Spleen (tissue), 11 donors: ENCODE results near the gene RALY. TPM values are rescaled to one million over a fixed set of nuclear protein-coding genes. Genes with fewer than 3 reads are reported as not detected.

ENCODE experiments used
- DNase-seq: peaks from one replicate; pipeline ENCODE4 v3.0.0-alpha.2; 2020
- H3K27ac ChIP-seq, 8 donors: fragments of 200-600 bp; sonication (generic) in 7 of 8; 1 replicate in 4 of 8; 2 replicates in 4 of 8; pipeline versions ENCODE4 v1.5.0 to v1.8.0; 2016 to 2021; ENCODE audit warnings: inconsistent platforms in 4 of 8, mild to moderate bottlenecking in 4 of 8, moderate library complexity in 1 of 8
- H3K27me3 ChIP-seq, 7 donors: fragments of 200-600 bp; sonication (generic) in 6 of 7; replicated peaks in 1 of 7; 1 replicate in 4 of 7; 2 replicates in 3 of 7; pipeline versions ENCODE4 v1.5.0 to v1.8.0; 2016 to 2021; ENCODE audit warnings: inconsistent platforms in 3 of 7, mild to moderate bottlenecking in 1 of 7
- H3K36me3 ChIP-seq, 6 donors: fragments of 200-600 bp; sonication (generic) in 5 of 6; 1 replicate in 4 of 6; 2 replicates in 2 of 6; pipeline versions ENCODE4 v1.5.0 to v1.8.0; 2016 to 2021; ENCODE audit warnings: inconsistent platforms in 2 of 6
- H3K4me1 ChIP-seq, 6 donors: fragments of 200-600 bp; sonication (generic) in 5 of 6; 1 replicate in 3 of 6; 2 replicates in 3 of 6; pipeline versions ENCODE4 v1.5.0 to v1.8.0; 2016 to 2021; ENCODE audit warnings: inconsistent platforms in 3 of 6
- H3K4me3 ChIP-seq, 8 donors: fragments of 200-600 bp; sonication (generic) in 7 of 8; 1 replicate in 4 of 8; 2 replicates in 4 of 8; pipeline versions ENCODE4 v1.5.0 to v1.8.0; 2016 to 2021; ENCODE audit warnings: inconsistent platforms in 4 of 8, mild to moderate bottlenecking in 4 of 8, moderate library complexity in 2 of 8
- H3K9me3 ChIP-seq, 8 donors: fragments of 200-600 bp; sonication (generic) in 7 of 8; 1 replicate in 4 of 8; 2 replicates in 4 of 8; pipeline versions ENCODE4 v1.5.0 to v1.8.0; 2016 to 2021; ENCODE audit warnings: inconsistent platforms in 4 of 8
- CTCF ChIP-seq, 11 experiments: fragments of 200-600 bp in 7 of 11; fragments of 450-650 bp in 4 of 11; sonication (generic) in 4 of 11; IDR thresholded peaks in 8 of 11; conservative IDR thresholded peaks in 3 of 11; 1 replicate in 7 of 11; 2 replicates in 4 of 11; pipeline versions ENCODE4 v1.4.0 to v1.8.0; 2016 to 2021; ENCODE audit warnings: antibody characterized with exemption in 11 of 11, inconsistent platforms in 4 of 11, mild to moderate bottlenecking in 1 of 11
- POLR2A ChIP-seq, 3 donors: fragments of 450-650 bp; IDR thresholded peaks; one replicate each; pipeline ENCODE4 v1.5.1; 2017; ENCODE audit warnings: antibody characterized with exemption in 3 of 3, mild to moderate bottlenecking in 1 of 3
- POLR2AphosphoS5 ChIP-seq, 3 donors: sonication (generic); formaldehyde crosslinking; IDR thresholded peaks; one replicate each; pipeline ENCODE4 v1.5.1; 2017; ENCODE audit warnings: antibody characterized with exemption in 3 of 3
- WGBS, 5 donors: extraction: QIAGEN DNeasy Blood & Tissue Kit in 3 of 5; methylation state at CpG; one replicate each; pipeline versions ENCODE4 v1.1.5 to v1.1.7; 2013 to 2018; 5-methylcytosine and 5-hydroxymethylcytosine counted together
- intact Hi-C: fragments of 100-400 bp; cut with DNase I; formaldehyde crosslinking; loops from one replicate; pipeline ENCODE4 v1.15.0; 2023; ENCODE audit warnings: low total_unique reads
- polyA plus RNA-seq, 3 donors: library from polyadenylated mRNA; stranded (reverse); fragments of 200-250 nt; gene quantifications; one replicate each; pipeline ENCODE4 v1.2.1, GENCODE V29; 2013
- total RNA-seq, 7 donors: library from RNA; depleted of rRNA in 3 of 7; stranded (reverse); fragments of >200 nt in 3 of 7; fragmentation: NEBNext Ultra II Directional in 4 of 7; extraction: Animal tissue kit (Norgen Biotek cat#: 25700) in 4 of 7; gene quantifications; one replicate each; pipeline versions ENCODE4 v1.1.0 to v1.2.1, GENCODE V29; 2016 to 2021
- donor health status: healthy with polysubstance abuse.
- donor health status: DM: no; HTN: no; CAD: no; lungs with moderate emphysema.
- donor health status: DM: no; HTN: no; CAD: no.
- donor health status: Bipolar disorder and iron deficiency.
- donor health status: healthy.
- donor health status: DM: no; HTN: no; CAD: no.
- donor health status: DM: yes; HTN: yes; CAD: no.

Gene RALY
- total and polyA plus RNA-seq, 10 donors: 72.9 to 133 (median 99.7) TPM

DNA sequence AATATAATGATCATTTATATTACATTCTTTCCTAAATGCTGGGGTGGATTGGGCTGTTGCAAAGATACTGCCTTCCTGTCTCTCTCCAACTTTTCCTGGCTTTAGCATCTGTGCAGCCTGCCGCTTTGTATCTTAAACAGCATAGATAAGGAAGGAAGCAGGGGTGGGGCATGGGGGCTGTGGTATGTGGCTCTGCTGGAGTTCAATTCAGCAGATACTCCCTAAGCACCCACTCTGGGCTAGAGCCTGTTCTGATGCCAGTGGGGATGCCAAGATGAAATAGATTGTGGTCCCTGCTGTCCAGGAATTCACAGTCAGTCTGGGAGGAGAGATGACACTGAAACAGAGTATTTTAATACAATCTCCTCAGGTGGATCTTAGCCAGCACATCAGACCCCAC, 61.6 kb downstream of the RALY start:
- Histone ChIP-seq H3K4me1 (peaks cover 4 to 96% (median 50%) of the 10 kb centered on the region in 6 donors), H3K36me3 (peaks cover 0 to 18% (median 0%) of the 10 kb centered on the region in 6 donors), H3K4me3 (no peak overlapping the region), H3K27ac (no peak overlapping the region), H3K27me3 (no peaks in the 10 kb centered on the region), H3K9me3 (no peaks in the 10 kb centered on the region)
- TF ChIP-seq POLR2A (IDR thresholded peaks at IDR 0.05): no peak
- TF ChIP-seq CTCF (IDR thresholded peaks at IDR 0.05 in 8 of 11, conservative IDR thresholded peaks at IDR 0.05 in 3 of 11): no peak
- no peak for DNase-seq
- intact Hi-C loops: no loop called here
- WGBS, 5 donors: 17 to 59% (median 23%) methylated on average over 1 of the region's 1 CpG

GRCh38 chr20:34058831-34059230, 65.1 kb downstream of the RALY start:
- no peak for TF ChIP-seq POLR2AphosphoS5 (IDR thresholded peaks at IDR 0.05)
- no peak for TF ChIP-seq CTCF (IDR thresholded peaks at IDR 0.05 in 8 of 11, conservative IDR thresholded peaks at IDR 0.05 in 3 of 11)
- TF ChIP-seq POLR2A (IDR thresholded peaks at IDR 0.05): no peak
- intact Hi-C loops: no loop called here
- Histone ChIP-seq H3K9me3 (no peaks in the 10 kb centered on the region), H3K4me1 (peaks cover 3 to 87% (median 28%) of the 10 kb centered on the region in 6 donors), H3K27me3 (no peaks in the 10 kb centered on the region), H3K4me3 (no peak overlapping the region), H3K36me3 (peaks cover 0 to 31% (median 0%) of the 10 kb centered on the region in 6 donors), H3K27ac (no peak overlapping the region)
- WGBS, 5 donors: 10 to 39% (median 31%) methylated on average over 1 of the region's 1 CpG
- no peak for DNase-seq

GRCh38 chr20:34060970-34061369, 67.3 kb downstream of the RALY start:
- H3K4me3 ChIP-seq: no peak overlapping the region
- H3K9me3 ChIP-seq: no peaks in the 10 kb centered on the region
- WGBS, 5 donors: 71 to 95% (median 84%) methylated on average over 1 of the region's 1 CpG
- intact Hi-C loops: loop anchor here (10.0 kb wide), 1 partner anchor 76 kb away; no protein-coding TSS in a partner anchor
- H3K36me3 ChIP-seq: peaks cover 0 to 50% (median 2%) of the 10 kb centered on the region in 6 donors
- no peak overlapping the region for H3K27ac ChIP-seq
- TF ChIP-seq CTCF (IDR thresholded peaks at IDR 0.05 in 8 of 11, conservative IDR thresholded peaks at IDR 0.05 in 3 of 11) (no peak), POLR2A (IDR thresholded peaks at IDR 0.05) (no peak), POLR2AphosphoS5 (IDR thresholded peaks at IDR 0.05) (no peak)
- peaks cover 3 to 66% (median 17%) of the 10 kb centered on the region in 6 donors for H3K4me1 ChIP-seq
- no peak for DNase-seq
- no peaks in the 10 kb centered on the region for H3K27me3 ChIP-seq

GRCh38 chr20:34061695-34062094, 68.0 kb downstream of the RALY start:
- H3K4me3 ChIP-seq: no peak overlapping the region
- peaks cover 3 to 60% (median 17%) of the 10 kb centered on the region in 6 donors for H3K4me1 ChIP-seq
- H3K36me3 ChIP-seq: peaks cover 0 to 52% (median 2%) of the 10 kb centered on the region in 6 donors
- TF ChIP-seq POLR2AphosphoS5 (IDR thresholded peaks at IDR 0.05) (no peak), CTCF (IDR thresholded peaks at IDR 0.05 in 8 of 11, conservative IDR thresholded peaks at IDR 0.05 in 3 of 11) (no peak), POLR2A (IDR thresholded peaks at IDR 0.05) (no peak)
- no peaks in the 10 kb centered on the region for H3K27me3 ChIP-seq
- H3K27ac ChIP-seq: no peak overlapping the region
- intact Hi-C loops: loop anchor here (10.0 kb wide), 1 partner anchor 77 kb away; no protein-coding TSS in a partner anchor
- no peaks in the 10 kb centered on the region for H3K9me3 ChIP-seq
- no peak for DNase-seq
